ENCODE results near the gene CAMTA1. TPM values are rescaled to one million over a fixed set of nuclear protein-coding genes. Genes with fewer than 3 reads are reported as not detected.

Gene CAMTA1
- total and polyA plus RNA-seq, 9 of the 15 experiments (the other 6 are each of a cell fraction or from before 2014, with no cell fraction given), result 43.9 to 161 (median 65.9) TPM

DNA sequence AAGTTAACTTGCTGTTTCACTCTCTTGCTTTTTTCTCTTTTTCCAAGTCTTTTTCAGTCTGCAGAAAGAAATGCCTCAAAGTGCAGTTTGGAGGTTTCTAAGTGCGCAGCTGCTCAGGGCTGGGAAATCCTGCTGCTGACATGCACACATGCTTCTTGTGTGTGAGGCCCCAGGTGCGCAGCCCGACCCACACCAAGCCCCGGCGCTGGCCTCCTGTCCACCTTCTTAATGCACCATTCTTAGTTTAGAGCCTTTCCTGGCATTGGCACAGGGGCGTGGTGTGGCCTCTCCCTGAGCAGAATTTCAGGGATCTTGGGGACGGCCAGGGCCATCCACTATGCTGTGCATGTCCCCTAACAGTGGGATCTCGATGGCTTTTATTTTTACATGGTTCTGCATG, 315.2 kb downstream of the CAMTA1 start:
- intact Hi-C loops (cut with micrococcal nuclease) (no loop called here), in situ Hi-C loops (cut with MboI) (no loop called here)
- H2AFZ ChIP-seq (ENCODE audit: low read depth, low read length), result no peak overlapping the region
- no peak overlapping the region for H3K4me2 ChIP-seq (ENCODE audit: insufficient read depth, low read length)
- peaks cover 12% of the 10 kb centered on the region for H3K9me3 ChIP-seq (replicated peaks; ENCODE audit: control insufficient read depth, insufficient read depth, low read depth, low read length)
- H3K27ac ChIP-seq (ENCODE audit: extremely low read depth, low read depth, low read length), result no peak overlapping the region
- CTCF ChIA-PET (ENCODE audit: low intra/inter-chr PET ratio), result no interaction called here
- no peak overlapping the region for H3K9ac ChIP-seq (ENCODE audit: insufficient read depth in 1 of 2, low read depth in 2 of 2, low read length in 2 of 2)
- H3K4me3 ChIP-seq, result no peak overlapping the region
- peaks cover 14 to 52% of the 10 kb centered on the region in 2 experiments; a peak in 3 of 5 replicates for H3K27me3 ChIP-seq (ENCODE audit: control insufficient read depth in 2 of 2, insufficient read depth in 2 of 2, low read length in 2 of 2)
- FAIRE-seq, result no peak
- H3K4me1 ChIP-seq (replicated peaks in 1 of 2; ENCODE audit: control insufficient read depth in 2 of 2, insufficient read depth in 2 of 2, low read length in 2 of 2), result no peaks in the 10 kb centered on the region
- TF ChIP-seq, protein P1, sequence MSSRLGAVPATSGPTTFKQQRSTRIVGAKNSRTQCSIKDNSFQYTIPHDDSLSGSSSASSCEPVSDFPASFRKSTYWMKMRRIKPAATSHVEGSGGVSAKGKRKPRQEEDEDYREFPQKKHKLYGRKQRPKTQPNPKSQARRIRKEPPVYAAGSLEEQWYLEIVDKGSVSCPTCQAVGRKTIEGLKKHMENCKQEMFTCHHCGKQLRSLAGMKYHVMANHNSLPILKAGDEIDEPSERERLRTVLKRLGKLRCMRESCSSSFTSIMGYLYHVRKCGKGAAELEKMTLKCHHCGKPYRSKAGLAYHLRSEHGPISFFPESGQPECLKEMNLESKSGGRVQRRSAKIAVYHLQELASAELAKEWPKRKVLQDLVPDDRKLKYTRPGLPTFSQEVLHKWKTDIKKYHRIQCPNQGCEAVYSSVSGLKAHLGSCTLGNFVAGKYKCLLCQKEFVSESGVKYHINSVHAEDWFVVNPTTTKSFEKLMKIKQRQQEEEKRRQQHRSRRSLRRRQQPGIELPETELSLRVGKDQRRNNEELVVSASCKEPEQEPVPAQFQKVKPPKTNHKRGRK (tag; IDR thresholded peaks at IDR 0.05), result no peak
- TF ChIP-seq ZNF707 (CRISPR knock-in tag; conservative IDR thresholded peaks at IDR 0.05) (no peak), IRF2 (CRISPR knock-in tag; IDR thresholded peaks at IDR 0.05) (no peak), ZNF12 (CRISPR knock-in tag; IDR thresholded peaks at IDR 0.05) (no peak), ZNF695 (CRISPR knock-in tag; IDR thresholded peaks at IDR 0.05) (no peak), YBX1 (IDR thresholded peaks at IDR 0.05) (no peak), SNRNP70 (optimal IDR thresholded peaks at IDR 0.05; ENCODE audit: low read depth, low read length) (no peak), PTRF (tag; IDR thresholded peaks at IDR 0.05) (no peak), CC2D1A (IDR thresholded peaks at IDR 0.05) (no peak)
- TF ChIP-seq, protein P2, sequence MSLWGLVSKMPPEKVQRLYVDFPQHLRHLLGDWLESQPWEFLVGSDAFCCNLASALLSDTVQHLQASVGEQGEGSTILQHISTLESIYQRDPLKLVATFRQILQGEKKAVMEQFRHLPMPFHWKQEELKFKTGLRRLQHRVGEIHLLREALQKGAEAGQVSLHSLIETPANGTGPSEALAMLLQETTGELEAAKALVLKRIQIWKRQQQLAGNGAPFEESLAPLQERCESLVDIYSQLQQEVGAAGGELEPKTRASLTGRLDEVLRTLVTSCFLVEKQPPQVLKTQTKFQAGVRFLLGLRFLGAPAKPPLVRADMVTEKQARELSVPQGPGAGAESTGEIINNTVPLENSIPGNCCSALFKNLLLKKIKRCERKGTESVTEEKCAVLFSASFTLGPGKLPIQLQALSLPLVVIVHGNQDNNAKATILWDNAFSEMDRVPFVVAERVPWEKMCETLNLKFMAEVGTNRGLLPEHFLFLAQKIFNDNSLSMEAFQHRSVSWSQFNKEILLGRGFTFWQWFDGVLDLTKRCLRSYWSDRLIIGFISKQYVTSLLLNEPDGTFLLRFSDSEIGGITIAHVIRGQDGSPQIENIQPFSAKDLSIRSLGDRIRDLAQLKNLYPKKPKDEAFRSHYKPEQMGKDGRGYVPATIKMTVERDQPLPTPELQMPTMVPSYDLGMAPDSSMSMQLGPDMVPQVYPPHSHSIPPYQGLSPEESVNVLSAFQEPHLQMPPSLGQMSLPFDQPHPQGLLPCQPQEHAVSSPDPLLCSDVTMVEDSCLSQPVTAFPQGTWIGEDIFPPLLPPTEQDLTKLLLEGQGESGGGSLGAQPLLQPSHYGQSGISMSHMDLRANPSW (CRISPR knock-in tag; IDR thresholded peaks at IDR 0.05), result no peak
- WGBS (ENCODE audit: insufficient coverage, low coverage, missing lambda C conversion rate), result 1% methylated on average over 8 of the region's 8 CpGs
- no peak for ATAC-seq
- H3K79me2 ChIP-seq (ENCODE audit: control insufficient read depth, insufficient read depth, low read length), result no peaks in the 10 kb centered on the region
- BruUV-seq (replicated peaks), result no TSS peak
- POLR2A ChIA-PET, result interaction anchor here (0.7 kb wide), 1 partner anchor 182 kb away, joined by 3 read pairs; no protein-coding TSS in a partner anchor
- DNase-seq (ENCODE audit: extremely low read depth in 1 of 4, low spot score in 3 of 4), result no peak
- no peaks in the 10 kb centered on the region; the same call in 1 of the 2 replicates for H4K20me1 ChIP-seq (replicated peaks; ENCODE audit: control insufficient read depth, insufficient read depth, low read length)
- no peaks in the 10 kb centered on the region; the same call in 2 of the 3 replicates for H3K36me3 ChIP-seq (ENCODE audit: control insufficient read depth, insufficient read depth, low read length)
- H3K9me1 ChIP-seq (ENCODE audit: control insufficient read depth, insufficient read depth, low read length), result no peaks in the 10 kb centered on the region
